Measurements from ENCODE around the gene VDAC2.
"Not testable (repeated sequence)": the region's sequence is repeated elsewhere in the genome, so short reads cannot be mapped to it uniquely, and the experiment has no call there.

The VDAC2 gene

DNA sequence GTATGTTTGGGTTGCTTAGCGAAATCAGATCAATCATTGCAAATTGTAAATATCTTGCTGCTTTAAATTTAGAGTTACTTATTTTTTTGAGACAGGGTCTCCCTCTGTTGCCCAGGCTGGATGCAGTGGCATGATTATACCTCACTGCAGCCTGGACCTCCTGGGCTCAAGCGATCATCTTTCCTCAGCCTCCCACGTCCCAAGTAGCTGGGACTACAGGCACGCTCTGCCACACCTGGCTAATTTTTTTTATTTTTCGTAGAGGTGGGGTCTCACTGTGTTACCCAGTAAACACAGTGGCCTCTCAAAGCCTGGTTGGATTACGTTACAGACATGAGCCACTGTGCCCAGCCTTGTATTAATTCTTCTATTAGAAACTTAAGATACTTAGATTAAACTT, 1.7 kb downstream of the VDAC2 start:
- peak overlapping the region; percentile 84 for H3K4me3 ChIP-seq
- peak overlapping the region; percentile 87 for H3K9ac ChIP-seq (ENCODE audit: insufficient read length)
- DNase-seq (ENCODE audit: low read depth, low spot score), result no peak
- H3K9me3 ChIP-seq (ENCODE audit: low read depth, low read length), result no peaks in the 10 kb centered on the region
- TF ChIP-seq POLR2AphosphoS5 (IDR thresholded peaks at IDR 0.05; ENCODE audit: borderline replicate concordance, low read depth, low read length), result no peak
- no peak for TF ChIP-seq FOXP2 (optimal IDR thresholded peaks at IDR 0.05; ENCODE audit: control extremely low read depth, extremely low read length, insufficient read depth)
- no peak for TF ChIP-seq EZH2 (IDR thresholded peaks at IDR 0.05)
- no peak overlapping the region for H3K27ac ChIP-seq
- H3K36me3 ChIP-seq (ENCODE audit: insufficient read depth, low read length), result peaks cover 47% of the 10 kb centered on the region

DNA sequence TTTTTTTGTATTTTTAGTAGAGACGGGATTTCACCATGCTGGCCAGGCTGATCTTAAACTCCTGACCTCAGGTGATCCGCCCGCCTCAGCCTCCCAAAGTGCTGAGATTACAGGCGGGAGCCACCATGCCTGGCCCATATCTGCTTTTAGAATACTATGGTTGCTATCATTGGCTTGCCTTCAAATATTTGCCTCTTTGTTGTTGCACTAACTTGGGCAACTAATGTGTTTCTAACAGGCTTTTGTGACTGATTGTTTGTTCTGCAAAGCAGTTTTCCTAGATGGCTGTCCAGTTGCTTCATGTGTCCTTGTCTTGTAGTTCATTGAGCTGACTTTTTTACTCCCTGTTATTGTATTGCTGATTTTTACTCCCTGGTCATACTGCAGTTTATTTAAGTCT, 9.7 kb downstream of the VDAC2 start:
- no peak overlapping the region for H3K27ac ChIP-seq
- H3K36me3 ChIP-seq (ENCODE audit: insufficient read depth, low read length), result peaks cover 74% of the 10 kb centered on the region
- TF ChIP-seq POLR2AphosphoS5 (IDR thresholded peaks at IDR 0.05; ENCODE audit: borderline replicate concordance, low read depth, low read length), result no peak
- no peak for TF ChIP-seq EZH2 (IDR thresholded peaks at IDR 0.05)
- TF ChIP-seq FOXP2 (optimal IDR thresholded peaks at IDR 0.05; ENCODE audit: control extremely low read depth, extremely low read length, insufficient read depth), result no peak
- DNase-seq (ENCODE audit: low read depth, low spot score), result no peak
- H3K4me3 ChIP-seq, result no peak overlapping the region
- H3K9ac ChIP-seq (ENCODE audit: insufficient read length), result no peak overlapping the region
- no peaks in the 10 kb centered on the region for H3K9me3 ChIP-seq (ENCODE audit: low read depth, low read length)

DNA sequence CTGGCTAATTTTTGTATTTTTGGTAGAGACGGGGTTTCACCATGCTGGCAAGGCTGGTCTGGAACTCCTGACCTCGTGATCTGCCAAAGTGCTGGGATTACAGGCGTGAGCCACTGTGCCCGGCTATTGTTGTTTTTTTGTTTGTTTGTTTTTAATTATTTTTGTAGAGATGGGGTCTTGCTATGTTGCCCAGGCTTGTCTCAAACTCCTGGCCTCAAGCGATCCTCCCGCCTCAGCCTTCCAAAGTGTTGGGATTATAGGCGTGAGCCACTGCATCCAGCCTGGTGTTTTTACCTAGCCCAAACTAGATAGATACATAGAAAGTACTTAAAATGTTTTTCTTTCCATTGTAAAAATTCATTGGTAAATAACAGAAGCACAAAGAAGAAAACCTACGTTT, 10.9 kb downstream of the VDAC2 start:
- DNase-seq (ENCODE audit: low read depth, low spot score); H3K9ac ChIP-seq (ENCODE audit: insufficient read length); H3K9me3 ChIP-seq (ENCODE audit: low read depth, low read length); H3K4me3 ChIP-seq; H3K27ac ChIP-seq: not testable (repeated sequence)
- peaks cover 73% of the 10 kb centered on the region for H3K36me3 ChIP-seq (ENCODE audit: insufficient read depth, low read length)

DNA sequence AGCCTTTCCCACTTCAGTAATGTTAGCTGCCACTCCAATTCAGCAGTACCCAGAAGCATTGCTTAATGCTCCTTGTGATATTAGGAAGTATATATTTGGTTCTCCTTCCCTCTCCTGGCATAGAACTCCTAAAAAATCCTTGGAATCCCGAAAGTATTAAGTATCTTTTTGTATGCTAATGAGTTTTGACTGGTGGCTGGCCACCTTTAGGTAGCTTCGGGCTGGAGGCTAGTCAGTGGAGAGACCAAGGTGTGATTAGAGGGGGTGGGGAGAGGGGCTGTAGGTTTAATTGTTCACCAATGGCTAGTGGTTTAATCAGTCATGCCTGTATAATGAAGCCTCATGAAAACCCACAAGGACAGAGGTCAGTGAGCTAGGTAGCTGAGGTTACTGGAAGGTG, 12.9 kb downstream of the VDAC2 start:
- Histone ChIP-seq H3K4me3 (no peak overlapping the region), H3K9ac (ENCODE audit: insufficient read length) (no peak overlapping the region), H3K9me3 (ENCODE audit: low read depth, low read length) (no peaks in the 10 kb centered on the region), H3K27ac (no peak overlapping the region), H3K36me3 (ENCODE audit: insufficient read depth, low read length) (peaks cover 63% of the 10 kb centered on the region)
- no peak for DNase-seq (ENCODE audit: low read depth, low spot score)
- TF ChIP-seq FOXP2 (optimal IDR thresholded peaks at IDR 0.05; ENCODE audit: control extremely low read depth, extremely low read length, insufficient read depth) (no peak), POLR2AphosphoS5 (IDR thresholded peaks at IDR 0.05; ENCODE audit: borderline replicate concordance, low read depth, low read length) (no peak), EZH2 (IDR thresholded peaks at IDR 0.05) (no peak)

DNA sequence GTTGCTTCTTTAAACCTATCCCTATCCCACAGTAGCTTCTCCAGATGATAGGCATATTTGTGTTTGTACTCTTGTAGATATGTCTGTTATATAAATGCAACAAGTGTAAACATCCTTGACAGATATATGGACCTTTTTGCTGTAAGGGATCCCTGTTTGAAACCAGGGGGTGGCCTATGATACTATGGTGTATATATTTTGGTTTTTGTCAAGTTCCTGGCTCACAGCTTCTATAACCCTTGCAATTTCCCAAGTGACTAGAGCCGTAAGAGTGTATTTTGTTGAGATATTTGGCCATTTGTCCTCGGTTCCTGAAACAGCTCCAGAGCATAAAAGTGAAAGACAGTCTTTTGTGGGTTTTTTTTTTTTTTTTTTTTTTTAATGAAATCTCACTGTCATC, 15.5 kb downstream of the VDAC2 start:
- TF ChIP-seq FOXP2 (optimal IDR thresholded peaks at IDR 0.05; ENCODE audit: control extremely low read depth, extremely low read length, insufficient read depth), result no peak
- TF ChIP-seq EZH2 (IDR thresholded peaks at IDR 0.05), result no peak
- no peak for TF ChIP-seq POLR2AphosphoS5 (IDR thresholded peaks at IDR 0.05; ENCODE audit: borderline replicate concordance, low read depth, low read length)
- H3K27ac ChIP-seq, result no peak overlapping the region
- no peaks in the 10 kb centered on the region for H3K9me3 ChIP-seq (ENCODE audit: low read depth, low read length)
- no peak overlapping the region for H3K9ac ChIP-seq (ENCODE audit: insufficient read length)
- H3K36me3 ChIP-seq (ENCODE audit: insufficient read depth, low read length), result peaks cover 62% of the 10 kb centered on the region
- no peak for DNase-seq (ENCODE audit: low read depth, low spot score)
- no peak overlapping the region for H3K4me3 ChIP-seq

DNA sequence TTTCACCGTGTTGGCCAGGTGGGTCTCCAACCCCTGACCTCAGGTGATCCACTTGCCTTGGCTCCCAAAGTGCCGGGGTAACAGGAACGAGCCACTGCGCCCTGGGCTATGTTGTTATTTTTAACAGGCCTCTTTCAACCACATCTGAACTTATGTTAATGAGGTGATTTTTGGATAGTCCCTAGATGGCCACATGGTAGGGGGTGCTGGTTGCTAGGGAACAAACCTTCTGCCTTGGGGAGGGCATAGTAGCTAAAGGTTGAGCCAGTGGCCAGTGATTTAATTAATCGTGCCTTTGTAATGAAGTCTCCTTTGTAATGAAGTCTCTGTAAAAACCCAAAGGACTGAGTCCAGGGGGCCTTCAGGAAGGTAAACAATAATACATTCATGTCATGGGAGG, 16.1 kb downstream of the VDAC2 start:
- Histone ChIP-seq H3K27ac (no peak overlapping the region), H3K4me3 (no peak overlapping the region), H3K9ac (ENCODE audit: insufficient read length) (no peak overlapping the region), H3K9me3 (ENCODE audit: low read depth, low read length) (no peaks in the 10 kb centered on the region), H3K36me3 (ENCODE audit: insufficient read depth, low read length) (peaks cover 65% of the 10 kb centered on the region)
- no peak for DNase-seq (ENCODE audit: low read depth, low spot score)
- TF ChIP-seq EZH2 (IDR thresholded peaks at IDR 0.05) (no peak), FOXP2 (optimal IDR thresholded peaks at IDR 0.05; ENCODE audit: control extremely low read depth, extremely low read length, insufficient read depth) (no peak), POLR2AphosphoS5 (IDR thresholded peaks at IDR 0.05; ENCODE audit: borderline replicate concordance, low read depth, low read length) (no peak)

DNA sequence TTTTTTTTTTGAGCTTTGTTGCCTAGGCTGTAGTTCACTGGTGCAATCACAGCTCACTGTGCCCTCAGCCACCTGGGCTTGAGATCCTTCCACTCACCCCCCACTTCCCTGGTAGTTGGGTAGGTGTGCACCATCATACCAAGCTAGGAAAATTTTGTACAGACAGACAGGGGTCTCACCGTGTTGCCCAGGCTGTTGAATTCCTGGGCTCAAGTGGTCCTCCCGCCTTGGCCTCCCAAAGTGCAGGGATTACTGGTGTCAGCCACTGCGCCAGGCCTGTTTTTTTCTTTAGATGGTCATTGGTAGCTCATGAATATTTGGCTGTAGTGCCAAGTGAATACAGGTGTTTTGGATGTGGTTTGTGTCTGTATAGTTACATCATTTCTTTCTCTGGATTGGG, 17.7 kb downstream of the VDAC2 start:
- Histone ChIP-seq H3K27ac (0 out of 2 replicates have a peak overlapping the region, but pooled peaks have one; percentile 50), H3K36me3 (ENCODE audit: insufficient read depth, low read length) (peaks cover 61% of the 10 kb centered on the region)

DNA sequence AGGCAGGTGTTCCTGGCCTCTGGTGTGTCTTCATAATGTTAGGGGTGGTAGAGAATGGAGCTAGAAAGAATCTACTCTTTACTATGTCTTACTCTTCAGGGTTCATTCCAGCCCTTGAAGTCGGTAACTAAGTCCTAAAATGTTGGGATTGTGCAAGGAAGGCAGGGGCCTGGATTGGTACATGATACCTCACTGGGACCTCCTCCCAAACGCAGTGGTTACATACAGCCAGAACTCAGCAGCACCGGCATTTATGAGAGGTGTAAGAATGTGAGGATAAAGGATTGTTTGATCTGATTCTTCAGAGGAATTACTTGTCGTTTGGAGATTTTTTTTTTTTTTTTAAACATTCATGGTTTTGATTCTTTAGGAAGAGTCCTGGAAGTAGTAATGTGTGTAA, 18.2 kb downstream of the VDAC2 start:
- Histone ChIP-seq H3K4me3 (no peak overlapping the region), H3K36me3 (ENCODE audit: insufficient read depth, low read length) (peaks cover 55% of the 10 kb centered on the region), H3K9ac (ENCODE audit: insufficient read length) (no peak overlapping the region), H3K27ac (peak overlapping the region; percentile 50), H3K9me3 (ENCODE audit: low read depth, low read length) (no peaks in the 10 kb centered on the region)
- no peak for DNase-seq (ENCODE audit: low read depth, low spot score)
- TF ChIP-seq EZH2 (IDR thresholded peaks at IDR 0.05), result no peak
- no peak for TF ChIP-seq POLR2AphosphoS5 (IDR thresholded peaks at IDR 0.05; ENCODE audit: borderline replicate concordance, low read depth, low read length)
- no peak for TF ChIP-seq FOXP2 (optimal IDR thresholded peaks at IDR 0.05; ENCODE audit: control extremely low read depth, extremely low read length, insufficient read depth)

More for the DNA sequence above, 17.7 kb downstream of the VDAC2 start:
- TF ChIP-seq FOXP2 (optimal IDR thresholded peaks at IDR 0.05; ENCODE audit: control extremely low read depth, extremely low read length, insufficient read depth) (no peak), EZH2 (IDR thresholded peaks at IDR 0.05) (no peak), POLR2AphosphoS5 (IDR thresholded peaks at IDR 0.05; ENCODE audit: borderline replicate concordance, low read depth, low read length) (no peak)
- no peak for DNase-seq (ENCODE audit: low read depth, low spot score)
- Histone ChIP-seq H3K9ac (ENCODE audit: insufficient read length) (no peak overlapping the region), H3K9me3 (ENCODE audit: low read depth, low read length) (no peaks in the 10 kb centered on the region), H3K4me3 (no peak overlapping the region)

DNA sequence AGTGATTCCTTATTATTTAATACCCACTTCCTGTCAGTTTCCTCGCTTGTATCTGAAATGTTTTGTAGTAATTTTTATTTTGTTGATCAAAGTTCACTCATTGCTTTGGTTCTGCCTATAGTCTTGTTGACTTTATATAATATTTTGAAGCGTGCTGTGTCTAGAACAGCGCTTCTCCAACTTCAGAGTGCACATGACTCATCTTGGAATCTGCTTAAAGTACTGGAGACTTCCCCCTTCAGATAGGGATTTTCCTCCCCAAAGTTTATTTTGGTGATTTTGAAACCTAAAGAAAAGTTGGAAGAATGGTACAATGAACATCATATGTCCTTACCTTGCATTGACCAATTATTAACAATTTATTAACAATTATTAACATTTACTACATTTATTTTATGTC, 19.4 kb downstream of the VDAC2 start:
- no peak for TF ChIP-seq FOXP2 (optimal IDR thresholded peaks at IDR 0.05; ENCODE audit: control extremely low read depth, extremely low read length, insufficient read depth)
- TF ChIP-seq POLR2AphosphoS5 (IDR thresholded peaks at IDR 0.05; ENCODE audit: borderline replicate concordance, low read depth, low read length), result no peak
- no peak for TF ChIP-seq EZH2 (IDR thresholded peaks at IDR 0.05)
- Histone ChIP-seq H3K36me3 (ENCODE audit: insufficient read depth, low read length) (peaks cover 46% of the 10 kb centered on the region), H3K4me3 (no peak overlapping the region), H3K9ac (ENCODE audit: insufficient read length) (no peak overlapping the region), H3K27ac (peak overlapping the region; percentile 50), H3K9me3 (ENCODE audit: low read depth, low read length) (no peaks in the 10 kb centered on the region)
- no peak for DNase-seq (ENCODE audit: low read depth, low spot score)
